Measurements from ENCODE around the gene LIN52.

- TF ChIP-seq CTCF (IDR thresholded peaks at IDR 0.05) (no peak), POLR2A (IDR thresholded peaks at IDR 0.05) (no peak), POLR2AphosphoS5 (IDR thresholded peaks at IDR 0.05) (no peak)
Measured at GRCh38 chr14:74176400-74176793, 91.6 kb downstream of the LIN52 start.
